Adrenal gland (tissue), 5 donors: Measurements from ENCODE around the gene SAFB.

Experiments used
- POLR2A ChIP-seq, 2 donors: fragments of 450-650 bp; IDR thresholded peaks; one replicate each; pipeline ENCODE4 v1.6.1; 2017; ENCODE audit warnings: antibody characterized with exemption in 2 of 2, mild to moderate bottlenecking in 2 of 2, moderate library complexity in 1 of 2
- TF ChIP-seq, protein P1 (sequence below), 6 experiments: fragments of 450-650 bp in 4 of 6; fragments of 200-600 bp in 2 of 6; sonication (generic) in 1 of 6; IDR thresholded peaks; 1 replicate in 5 of 6; 2 replicates in 1 of 6; pipeline versions ENCODE4 v1.5.1 to v1.8.0; 2016 to 2021; ENCODE audit warnings: antibody characterized with exemption in 6 of 6, mild to moderate bottlenecking in 2 of 6, moderate library complexity in 1 of 6
- donor health status: DM: no; HTN: no; CAD: no.

DNA sequence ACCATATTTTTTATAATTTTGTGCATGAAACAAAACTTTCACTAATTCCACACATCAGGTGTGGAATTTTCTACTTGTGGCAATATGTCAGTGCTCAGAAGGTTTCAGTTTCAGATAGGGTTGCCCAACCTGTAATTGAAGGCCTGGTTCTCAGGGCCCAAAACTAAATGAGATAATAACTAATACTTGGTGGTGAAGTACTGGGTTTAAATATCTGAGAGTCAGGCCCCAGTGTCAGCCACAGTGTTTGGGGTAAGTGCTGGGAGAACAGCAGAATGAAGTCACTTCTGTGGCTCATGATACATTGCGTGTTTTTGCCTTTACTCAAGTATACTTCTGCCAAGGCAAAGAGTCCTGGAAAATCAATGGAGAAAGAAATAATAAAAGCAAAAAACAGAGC is 5.6 kb downstream of the SAFB start:
- TF ChIP-seq, protein P1, sequence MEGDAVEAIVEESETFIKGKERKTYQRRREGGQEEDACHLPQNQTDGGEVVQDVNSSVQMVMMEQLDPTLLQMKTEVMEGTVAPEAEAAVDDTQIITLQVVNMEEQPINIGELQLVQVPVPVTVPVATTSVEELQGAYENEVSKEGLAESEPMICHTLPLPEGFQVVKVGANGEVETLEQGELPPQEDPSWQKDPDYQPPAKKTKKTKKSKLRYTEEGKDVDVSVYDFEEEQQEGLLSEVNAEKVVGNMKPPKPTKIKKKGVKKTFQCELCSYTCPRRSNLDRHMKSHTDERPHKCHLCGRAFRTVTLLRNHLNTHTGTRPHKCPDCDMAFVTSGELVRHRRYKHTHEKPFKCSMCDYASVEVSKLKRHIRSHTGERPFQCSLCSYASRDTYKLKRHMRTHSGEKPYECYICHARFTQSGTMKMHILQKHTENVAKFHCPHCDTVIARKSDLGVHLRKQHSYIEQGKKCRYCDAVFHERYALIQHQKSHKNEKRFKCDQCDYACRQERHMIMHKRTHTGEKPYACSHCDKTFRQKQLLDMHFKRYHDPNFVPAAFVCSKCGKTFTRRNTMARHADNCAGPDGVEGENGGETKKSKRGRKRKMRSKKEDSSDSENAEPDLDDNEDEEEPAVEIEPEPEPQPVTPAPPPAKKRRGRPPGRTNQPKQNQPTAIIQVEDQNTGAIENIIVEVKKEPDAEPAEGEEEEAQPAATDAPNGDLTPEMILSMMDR (IDR thresholded peaks at IDR 0.05): no peak
- TF ChIP-seq POLR2A (IDR thresholded peaks at IDR 0.05): no peak
